Right ventricle myocardium superior (tissue), 1 donor: ENCODE data around the gene KIF3B. TPM values are rescaled to one million over a fixed set of nuclear protein-coding genes. Genes with fewer than 3 reads are reported as not detected.
"Not testable (repeated sequence)": the region's sequence is repeated elsewhere in the genome, so short reads cannot be mapped to it uniquely, and the experiment has no call there.

ENCODE experiments used
- ATAC-seq: fragments of 200-7000 bp; cut with Tn5 transposase; one replicate; pipeline ENCODE4 v1.9.1; 2020; ENCODE audit warnings: mild to moderate bottlenecking; ENCODE audit not compliant: poor library complexity
- DNase-seq: peaks from one replicate; pipeline ENCODE4 v3.0.0-alpha.2; 2020
- intact Hi-C: fragments of 100-400 bp; cut with DNase I; formaldehyde crosslinking; loops from one replicate; pipeline ENCODE4 v1.11.2; 2022
- total RNA-seq: library from RNA; stranded (reverse); fragmentation: NEBNext Ultra II Directional; extraction: Animal tissue kit (Norgen Biotek cat#: 25700); gene quantifications from one replicate; pipeline ENCODE4 v1.2.1, GENCODE V29; 2021
- donor health status: DM: no; HTN: yes; CAD: no; lungs with severe emphysema.

Gene KIF3B
- total RNA-seq, 1 donor from 2014 or later: 8.6 TPM

- ATAC-seq: no peak
Measured at GRCh38 chr20:32339116-32339515, 61.7 kb downstream of the KIF3B start.

GRCh38 chr20:32341053-32341452 lies 63.6 kb downstream of the KIF3B start:
- intact Hi-C loops, ATAC-seq, DNase-seq: not testable (repeated sequence)

More at GRCh38 chr20:32339116-32339515, 61.7 kb downstream of the KIF3B start:
- no peak for DNase-seq
- intact Hi-C loops: loop anchor here (10.0 kb wide), 1 partner anchor 146 kb away; no protein-coding TSS in a partner anchor

GRCh38 chr20:32343439-32343838 lies 66.0 kb downstream of the KIF3B start:
- DNase-seq (no peak), ATAC-seq (no peak)
- intact Hi-C loops: no loop called here

GRCh38 chr20:32344835-32345506 lies 67.5 kb downstream of the KIF3B start:
- DNase-seq (no peak), ATAC-seq (no peak)
- intact Hi-C loops: no loop called here

GRCh38 chr20:32348207-32348606 lies 70.8 kb downstream of the KIF3B start:
- DNase-seq (no peak), ATAC-seq (no peak)
- intact Hi-C loops: no loop called here

- intact Hi-C loops: no loop called here
- ATAC-seq: no peak
- DNase-seq: no peak
Measured at GRCh38 chr20:32350421-32350820, 73.0 kb downstream of the KIF3B start.

GRCh38 chr20:32352121-32352720 lies 74.8 kb downstream of the KIF3B start:
- intact Hi-C loops: no loop called here
- ATAC-seq (no peak), DNase-seq (no peak)

- intact Hi-C loops: no loop called here
- DNase-seq (no peak), ATAC-seq (no peak)
Measured at GRCh38 chr20:32353848-32354496, 76.5 kb downstream of the KIF3B start.

- ATAC-seq (no peak), DNase-seq (no peak)
- intact Hi-C loops: no loop called here
Measured at GRCh38 chr20:32354592-32355416, 77.4 kb downstream of the KIF3B start.

- intact Hi-C loops: no loop called here
- ATAC-seq (no peak), DNase-seq (no peak)
Measured at GRCh38 chr20:32355417-32355841, 78.0 kb downstream of the KIF3B start.

- ATAC-seq, DNase-seq, intact Hi-C loops: not testable (repeated sequence)
Measured at GRCh38 chr20:32355907-32356621, 78.6 kb downstream of the KIF3B start.

- DNase-seq (no peak), ATAC-seq (no peak)
- intact Hi-C loops: no loop called here
Measured at GRCh38 chr20:32356622-32357374, 79.3 kb downstream of the KIF3B start.

- DNase-seq: no peak
- intact Hi-C loops: no loop called here
- ATAC-seq: peak; percentile 8
Measured at GRCh38 chr20:32357375-32357868, 80.0 kb downstream of the KIF3B start.

GRCh38 chr20:32357869-32358631 lies 80.6 kb downstream of the KIF3B start, which contains the start of gene ASXL1:
TSS of gene ASXL1 (plus strand) at chr20:32358331. CDS start at chr20:32358776, 445 bp downstream.
- ATAC-seq: peak; percentile 97
- intact Hi-C loops: no loop called here
- DNase-seq: peak; percentile 98

- intact Hi-C loops: no loop called here
- ATAC-seq: no peak
Measured at GRCh38 chr20:32358632-32358882, 81.1 kb downstream of the KIF3B start.

GRCh38 chr20:32358883-32359632 lies 81.6 kb downstream of the KIF3B start:
- intact Hi-C loops: no loop called here
- peak; percentile 83 for DNase-seq
- peak; percentile 49 for ATAC-seq

More at GRCh38 chr20:32358632-32358882, 81.1 kb downstream of the KIF3B start:
- DNase-seq: no peak
